HG03045 (cell line): ENCODE measurements around the gene ZNF827.

Source experiments
- ATAC-seq: cut with Tn5 transposase; IDR thresholded peaks from one replicate; pipeline ENCODE4 v1.9.1; 2021; ENCODE audit warnings: mild to moderate bottlenecking, moderate library complexity; ENCODE audit not compliant: unreplicated experiment

ZNF827 gene

DNA sequence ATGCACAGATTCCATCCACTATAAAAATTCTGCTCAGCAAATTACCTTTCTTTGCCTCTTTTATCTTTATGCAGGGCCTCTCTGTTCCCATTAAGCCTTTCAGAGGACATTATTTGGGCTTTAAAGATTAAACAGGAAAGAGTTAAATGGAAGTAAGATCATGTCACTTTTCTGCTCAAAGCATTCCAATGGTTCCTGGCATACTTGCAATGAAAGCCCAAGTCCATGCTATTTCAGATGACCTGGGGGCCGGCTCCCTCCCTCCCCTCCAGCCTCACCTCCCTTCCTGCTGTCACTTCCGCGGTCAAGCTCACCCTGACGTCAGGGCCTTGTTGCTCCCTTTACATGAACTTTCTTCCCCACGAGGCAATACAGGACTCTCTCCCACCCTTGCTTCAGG lies 133.1 kb downstream of the ZNF827 start:
- ATAC-seq, result no peak

DNA sequence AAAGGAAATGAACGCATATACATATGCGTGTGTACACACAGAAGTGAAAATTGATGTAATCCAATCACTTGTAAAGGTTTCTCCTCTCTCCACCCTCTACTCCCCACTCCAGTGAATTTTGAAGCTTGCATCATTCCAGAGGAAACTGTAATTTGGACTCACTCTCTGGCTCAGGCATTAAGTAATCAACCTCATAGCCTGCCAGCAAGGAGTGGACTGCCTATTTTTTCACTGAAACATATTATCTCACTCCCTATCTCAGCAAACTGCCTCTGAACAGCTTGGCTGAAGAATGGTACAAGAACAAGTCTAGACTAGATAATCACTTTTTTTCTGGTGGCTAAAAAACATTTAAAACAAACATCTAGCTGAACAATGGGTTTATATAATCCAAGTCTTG lies 134.5 kb downstream of the ZNF827 start:
- ATAC-seq, result no peak

- ATAC-seq, result no peak
Measured at GRCh38 chr4:145799223-145799622, 139.4 kb downstream of the ZNF827 start.

- ATAC-seq, result no peak
Measured at GRCh38 chr4:145797278-145797677, 141.3 kb downstream of the ZNF827 start.

GRCh38 chr4:145796346-145796745 lies 142.3 kb downstream of the ZNF827 start:
- no peak for ATAC-seq

- ATAC-seq, result no peak
Measured at GRCh38 chr4:145795521-145795920, 143.1 kb downstream of the ZNF827 start.

- no peak for ATAC-seq
Measured at GRCh38 chr4:145792429-145792828, 146.2 kb downstream of the ZNF827 start.

DNA sequence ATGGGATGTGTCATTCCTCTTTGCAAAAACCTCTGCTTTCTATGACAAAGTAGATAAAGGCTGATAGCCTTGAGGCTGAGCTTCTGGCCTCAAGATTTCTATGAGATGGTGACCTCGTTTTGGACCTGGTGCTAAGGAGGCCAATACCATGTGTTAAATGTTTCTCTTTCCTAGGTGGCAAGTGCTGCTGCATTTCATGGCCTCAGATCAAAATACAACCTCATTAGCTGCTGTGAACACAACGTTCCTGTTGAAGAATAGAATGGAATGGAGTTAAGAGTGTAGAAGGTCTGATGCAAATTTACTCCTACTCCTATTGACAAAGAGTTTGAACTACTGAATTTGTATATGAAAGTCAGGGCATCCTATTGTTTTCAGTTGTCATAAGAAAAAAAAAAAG lies 146.6 kb downstream of the ZNF827 start:
- no peak for ATAC-seq

DNA sequence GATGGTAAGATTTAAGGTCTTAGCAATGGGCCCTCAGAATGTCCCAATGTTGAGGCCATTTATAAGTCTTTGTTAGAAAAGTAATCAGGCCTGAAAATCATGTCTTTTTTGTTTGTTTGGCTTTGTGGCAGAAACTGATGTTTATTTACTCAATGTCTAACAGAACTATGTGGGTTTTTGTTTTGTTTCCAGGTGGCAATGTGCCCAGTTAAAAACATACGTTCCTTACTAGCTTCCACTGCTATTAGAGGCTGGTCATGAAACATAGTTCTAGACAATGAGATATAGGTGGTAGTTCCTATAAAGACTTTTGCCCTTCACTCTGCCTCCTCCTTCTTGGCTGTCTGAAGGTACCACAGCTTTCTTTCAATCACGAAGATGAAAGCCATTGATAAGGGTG lies 149.9 kb downstream of the ZNF827 start:
- no peak for ATAC-seq

DNA sequence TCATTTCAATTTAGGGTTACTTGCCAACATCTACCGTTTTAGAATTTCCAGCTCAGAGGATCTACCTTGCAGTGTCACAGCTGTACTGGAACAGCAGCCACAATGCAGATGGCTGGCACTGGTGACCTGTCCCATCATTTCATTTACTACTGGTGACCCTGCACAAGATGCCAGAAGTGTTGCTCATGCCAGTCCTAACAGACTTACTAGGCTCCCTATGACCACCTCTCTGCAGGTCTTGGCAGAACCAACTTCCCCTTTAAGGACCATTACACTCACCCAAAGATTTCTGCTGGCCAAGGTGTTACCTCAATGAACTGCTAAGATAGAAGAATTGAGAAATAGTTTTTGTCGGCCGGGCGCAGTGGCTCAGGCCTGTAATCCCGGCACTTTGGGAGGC lies 151.8 kb downstream of the ZNF827 start:
- ATAC-seq, result no peak

DNA sequence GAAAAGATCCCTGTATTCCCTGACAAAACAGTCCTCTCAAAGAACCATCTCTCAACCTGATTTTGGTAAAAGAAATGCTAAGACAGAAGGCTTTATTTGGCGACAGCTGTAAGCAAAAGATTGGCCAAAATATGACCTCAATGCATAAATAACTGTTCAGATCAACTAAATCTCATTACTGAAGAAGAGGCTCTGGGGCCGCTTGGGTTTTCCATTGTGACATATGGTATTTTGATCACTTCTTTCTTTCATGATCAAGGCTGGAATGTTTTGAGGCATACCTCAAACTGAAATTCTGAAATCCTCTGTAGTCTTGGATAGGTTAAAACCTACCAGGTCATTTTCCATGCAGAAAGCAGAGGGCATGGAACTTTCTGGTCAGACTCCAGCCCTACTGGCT lies 152.4 kb downstream of the ZNF827 start:
- no peak for ATAC-seq

DNA sequence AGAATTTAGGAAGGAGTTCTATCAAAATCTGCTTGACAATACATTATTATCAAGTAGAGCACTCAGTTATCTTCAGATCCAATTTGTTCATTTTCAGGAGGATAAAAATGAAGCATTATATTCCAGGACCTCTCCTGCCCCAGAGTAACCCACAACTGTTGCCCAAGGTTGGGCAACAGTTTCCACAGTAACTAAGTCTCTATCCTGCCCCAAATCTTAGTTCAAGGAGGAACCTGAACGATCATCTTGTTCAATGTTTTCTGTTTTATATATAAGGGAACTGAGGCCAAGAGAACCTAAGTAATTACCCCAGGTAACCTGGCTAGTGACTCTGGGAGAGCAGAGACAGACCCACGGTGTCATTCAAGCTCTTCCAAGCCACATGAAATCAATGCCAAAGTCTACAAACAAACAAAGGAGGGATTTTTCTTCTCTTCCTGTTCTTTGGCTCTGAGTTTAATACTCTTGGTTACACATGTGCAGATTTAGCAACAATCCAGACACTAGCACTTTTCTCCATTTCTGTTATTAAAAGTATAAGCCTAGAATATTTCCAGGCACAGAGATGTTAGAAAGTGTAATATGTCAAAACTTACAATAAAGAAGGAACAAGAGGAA lies 153.1 kb downstream of the ZNF827 start:
- no peak for ATAC-seq

- no peak for ATAC-seq
Measured at GRCh38 chr4:145784036-145784435, 154.6 kb downstream of the ZNF827 start.

- ATAC-seq, result no peak
Measured at GRCh38 chr4:145782756-145783155, 155.9 kb downstream of the ZNF827 start.

GRCh38 chr4:145781351-145781750 lies 157.3 kb downstream of the ZNF827 start:
- ATAC-seq, result no peak

DNA sequence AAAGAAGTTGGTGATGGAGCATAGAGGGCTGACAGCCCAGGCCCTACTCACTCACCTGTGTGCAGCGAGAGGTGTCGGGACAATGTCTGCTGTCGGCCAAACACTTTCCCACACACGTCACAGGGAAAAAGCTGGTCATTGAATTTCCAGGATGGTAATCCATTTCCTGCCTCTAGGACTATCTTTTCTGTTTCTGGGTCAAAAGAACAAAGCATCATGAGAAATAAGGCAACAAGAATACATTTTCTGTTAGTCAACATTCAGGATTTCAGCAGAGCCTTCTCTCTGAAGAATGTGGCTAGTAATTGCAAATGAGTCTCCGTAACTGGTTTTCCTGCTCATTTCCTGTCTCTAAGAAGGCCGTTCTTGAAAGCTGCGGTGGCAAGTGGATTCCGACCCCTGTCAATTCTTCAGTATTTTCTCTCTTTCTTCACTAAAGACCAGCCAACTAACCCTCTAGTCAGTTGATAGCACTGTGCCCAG lies 159.3 kb downstream of the ZNF827 start:
- no peak for ATAC-seq

- no peak for ATAC-seq
Measured at GRCh38 chr4:145776208-145776607, 162.4 kb downstream of the ZNF827 start.

- ATAC-seq, result no peak
Measured at GRCh38 chr4:145775406-145775805, 163.2 kb downstream of the ZNF827 start.

DNA sequence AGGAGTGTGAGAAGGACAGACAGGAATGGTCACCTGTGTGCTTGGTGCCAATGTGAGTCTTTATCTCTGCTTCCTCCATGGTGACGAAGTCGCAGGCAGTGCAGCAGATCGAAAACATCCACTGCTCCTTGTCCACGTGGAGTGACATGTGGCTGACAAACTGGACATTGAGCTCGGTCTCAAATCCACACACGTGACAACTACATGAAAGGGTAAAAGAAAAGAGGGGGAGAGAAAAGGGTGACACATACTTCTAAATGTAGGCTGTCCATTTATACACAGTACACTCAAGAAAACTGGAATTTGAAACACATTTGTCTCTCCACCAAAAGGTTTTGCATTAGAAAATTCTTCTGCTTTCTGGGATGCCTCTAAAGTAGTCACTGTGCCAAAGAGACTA lies 164.2 kb downstream of the ZNF827 start:
- ATAC-seq, result no peak

- ATAC-seq, result peak; percentile 95
Measured at GRCh38 chr4:145773581-145774234, 164.9 kb downstream of the ZNF827 start.

DNA sequence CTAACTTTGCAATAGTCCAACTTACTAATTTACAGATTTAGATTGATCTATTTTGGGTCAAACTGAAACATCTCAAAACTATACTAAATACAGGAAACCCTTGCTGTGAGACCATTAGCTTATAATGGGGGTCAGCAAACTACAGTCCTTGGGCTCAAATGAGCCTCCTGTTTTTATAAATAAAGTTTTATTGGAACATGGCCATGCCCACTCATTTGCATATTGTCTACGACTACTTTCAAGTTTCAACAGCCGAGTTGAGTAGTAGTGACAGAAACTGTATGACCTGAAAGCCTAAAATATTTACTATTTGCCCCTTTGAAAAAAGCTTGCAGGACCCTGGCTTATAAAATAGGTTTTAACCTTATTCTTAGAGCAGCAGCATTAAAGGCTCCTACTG lies 166.3 kb downstream of the ZNF827 start:
- no peak for ATAC-seq

- ATAC-seq, result no peak
Measured at GRCh38 chr4:145770124-145770523, 168.5 kb downstream of the ZNF827 start.
